AG04449 (cell line): ENCODE results near the gene ENOPH1.

Source experiments
- CTCF ChIA-PET: fragments of 350-600 bp; formaldehyde crosslinking; extraction: SDS; loops from one replicate; lab custom pipeline; 2021; ENCODE audit warnings: antibody characterized with exemption; lab: Yijun Ruan, JAX
- POLR2A ChIA-PET: fragments of 400-600, 350-600 bp; formaldehyde crosslinking; extraction: SDS; loops from one replicate; lab custom pipeline; 2020; ENCODE audit warnings: antibody characterized with exemption, inconsistent platforms; lab: Yijun Ruan, JAX
- DNase-seq: peaks from one replicate; pipeline ENCODE4 v3.0.0-alpha.2; 2010; ENCODE audit warnings: low read depth, low spot score
- H3K4me3 ChIP-seq: 2 replicates; pipeline ENCODE4 v1.5.1; 2011; ENCODE audit warnings: low read depth, mild to moderate bottlenecking, control low read depth, low read length
- CTCF ChIP-seq: IDR thresholded peaks from one replicate; pipeline ENCODE4 v1.5.1; 2011; ENCODE audit warnings: mild to moderate bottlenecking, moderate library complexity, low read length, control low read depth, inconsistent platforms; ENCODE audit not compliant: insufficient read depth; ENCODE audit errors: missing control alignments

Gene ENOPH1

GRCh38 chr4:82430964-82431745, 765 bp downstream of the ENOPH1 start:
- TF ChIP-seq CTCF = no peak
- H3K4me3 ChIP-seq = peak overlapping the region; percentile 68
- POLR2A ChIA-PET = interaction anchor here (0.6 to 0.9 kb wide), 3 partner anchors 11 to 909 kb away, joined by 3 to 5 read pairs (median 3); no protein-coding TSS in a partner anchor
- CTCF ChIA-PET = interaction anchor here (0.6 to 1.5 kb wide), 5 partner anchors 10 to 364 kb away, joined by 3 to 5 read pairs (median 4); no protein-coding TSS in a partner anchor
- no peak for DNase-seq

- H3K4me3 ChIP-seq = no peak overlapping the region; the same call in 1 of the 2 replicates
- ChIA-PET CTCF (interaction anchor here (1.2 to 1.5 kb wide), 3 partner anchors 18 to 307 kb away, joined by 3 to 4 read pairs (median 3); no protein-coding TSS in a partner anchor), POLR2A (interaction anchor here (0.6 to 0.9 kb wide), 2 partner anchors 12 to 383 kb away, joined by 3 to 5 read pairs; no protein-coding TSS in a partner anchor)
- DNase-seq = no peak
- TF ChIP-seq CTCF = no peak
Observed at GRCh38 chr4:82431831-82432230, 1.4 kb downstream of the ENOPH1 start.

DNA sequence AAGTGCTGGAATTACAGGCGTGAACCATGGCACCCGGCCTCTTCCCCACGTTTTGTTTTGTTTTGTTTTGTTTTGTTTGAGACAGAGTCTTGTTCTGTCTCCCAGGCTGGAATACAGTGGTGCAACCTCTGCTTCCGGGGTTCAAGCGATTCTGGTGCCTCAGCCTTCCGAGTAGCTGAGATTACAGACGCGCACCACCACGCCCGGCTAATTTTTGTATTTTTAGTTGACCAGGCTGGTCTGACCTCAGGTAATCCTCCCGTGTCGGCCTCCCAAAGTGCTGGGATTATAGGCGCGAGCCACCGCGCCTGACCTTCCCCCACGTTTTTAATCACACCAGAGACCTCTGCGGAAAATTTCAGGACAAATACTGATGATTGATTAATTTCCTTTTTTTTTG, 2.2 kb downstream of the ENOPH1 start:
- DNase-seq = no peak
- POLR2A ChIA-PET = no interaction called here
- no peak for TF ChIP-seq CTCF
- CTCF ChIA-PET = no interaction called here
- no peak overlapping the region for H3K4me3 ChIP-seq

GRCh38 chr4:82433791-82434190, 3.4 kb downstream of the ENOPH1 start:
- ChIA-PET POLR2A (no interaction called here), CTCF (no interaction called here)
- DNase-seq = no peak
- no peak overlapping the region for H3K4me3 ChIP-seq
- TF ChIP-seq CTCF = no peak

DNA sequence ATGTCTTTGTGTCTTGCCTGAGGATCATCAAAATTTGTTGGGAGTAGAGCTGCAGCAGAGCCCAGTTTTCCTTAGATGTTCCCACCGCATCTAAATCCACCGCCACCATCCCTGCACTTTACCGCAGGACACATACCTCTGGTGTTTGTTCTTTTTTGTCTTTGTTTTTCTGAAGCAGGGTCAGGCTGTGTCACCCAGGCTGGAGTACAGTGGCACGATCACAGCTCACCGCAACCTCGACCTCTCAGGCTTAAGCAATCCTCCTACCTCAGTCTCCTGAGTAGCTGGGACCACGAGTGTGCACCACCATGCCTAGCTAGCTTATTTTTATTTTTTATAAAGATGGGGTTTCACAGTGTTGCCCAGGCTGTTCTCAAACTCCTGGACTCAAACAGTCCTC, 4.6 kb downstream of the ENOPH1 start:
- no peak overlapping the region for H3K4me3 ChIP-seq
- no peak for TF ChIP-seq CTCF
- ChIA-PET CTCF (interaction anchor here (1.3 to 1.4 kb wide), 2 partner anchors 26 to 304 kb away, joined by 4 read pairs; no protein-coding TSS in a partner anchor), POLR2A (no interaction called here)
- no peak for DNase-seq

DNA sequence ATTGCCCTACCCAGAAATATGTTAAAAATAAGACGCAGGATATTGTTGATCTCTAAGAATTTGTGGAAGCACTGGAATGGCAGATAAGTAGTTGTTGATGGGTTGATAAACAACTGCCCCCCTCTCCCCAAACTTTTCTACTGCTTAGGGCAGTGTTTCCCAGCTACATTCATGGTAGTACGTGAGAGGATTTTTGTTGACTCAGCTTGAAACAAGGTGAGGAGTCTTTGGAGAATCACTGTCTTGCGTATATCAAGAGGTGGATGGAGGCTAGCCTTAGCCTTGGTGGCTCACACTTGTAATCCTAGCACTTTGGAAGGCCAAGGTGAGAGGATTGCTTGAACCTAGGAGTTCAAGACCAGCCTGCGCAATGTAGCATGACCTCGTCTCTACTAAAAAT, 5.7 kb downstream of the ENOPH1 start:
- no peak for DNase-seq
- no peak for TF ChIP-seq CTCF
- ChIA-PET CTCF (interaction anchor here (1.7 kb wide), 1 partner anchor 9 kb away, joined by 5 read pairs; no protein-coding TSS in a partner anchor), POLR2A (no interaction called here)
- no peak overlapping the region for H3K4me3 ChIP-seq
